Esophagus (tissue), 2 donors: ENCODE measurements around the gene SOX6. TPM values are rescaled to one million over a fixed set of nuclear protein-coding genes. Genes with fewer than 3 reads are reported as not detected.

Experiments used
- H3K27ac ChIP-seq, 2 donors: one replicate each; pipeline ENCODE4 v1.5.1; 2013; ENCODE audit warnings: low read depth in 2 of 2, mild to moderate bottlenecking in 2 of 2, inconsistent platforms in 1 of 2, low read length in 1 of 2, moderate library complexity in 1 of 2
- H3K27me3 ChIP-seq, 2 donors: one replicate each; pipeline ENCODE4 v1.6.1; 2013; ENCODE audit warnings: low read length in 2 of 2, control low read depth in 1 of 2, mild to moderate bottlenecking in 1 of 2; ENCODE audit not compliant: insufficient read depth in 2 of 2, control insufficient read depth in 1 of 2
- H3K36me3 ChIP-seq, 2 donors: one replicate each; pipeline ENCODE4 v1.6.1; 2013; ENCODE audit warnings: low read length in 1 of 2; ENCODE audit not compliant: control insufficient read depth in 2 of 2, insufficient read depth in 2 of 2
- H3K4me1 ChIP-seq, 2 donors: one replicate each; pipeline ENCODE4 v1.6.1; 2013; ENCODE audit warnings: low read length in 1 of 2; ENCODE audit not compliant: control insufficient read depth in 2 of 2, insufficient read depth in 2 of 2
- H3K4me3 ChIP-seq, 2 donors: one replicate each; pipeline ENCODE4 v1.5.1; 2013; ENCODE audit warnings: low read length in 2 of 2, mild to moderate bottlenecking in 2 of 2, low read depth in 1 of 2, moderate library complexity in 1 of 2
- H3K9me3 ChIP-seq, 2 donors: one replicate each; pipeline ENCODE4 v1.6.1; 2013; ENCODE audit warnings: mild to moderate bottlenecking in 2 of 2, low read depth in 1 of 2, low read length in 1 of 2, moderate library complexity in 1 of 2; ENCODE audit not compliant: control insufficient read depth in 2 of 2, insufficient read depth in 1 of 2
- WGBS, 2 donors: extraction: QIAGEN DNeasy Blood & Tissue Kit; methylation state at CpG; one replicate each; pipeline ENCODE4 v1.1.7; 2013; 5-methylcytosine and 5-hydroxymethylcytosine counted together
- polyA plus RNA-seq, 2 donors: library from polyadenylated mRNA; stranded (reverse); fragments of 200-250 nt; gene quantifications; one replicate each; pipeline ENCODE4 v1.2.3, GENCODE V29; 2013
- donor health status: healthy with polysubstance abuse.
- donor health status: Bipolar disorder and iron deficiency.

The SOX6 gene
- polyA plus RNA-seq, 2 donors, result 1.2 to 2.4 TPM

DNA sequence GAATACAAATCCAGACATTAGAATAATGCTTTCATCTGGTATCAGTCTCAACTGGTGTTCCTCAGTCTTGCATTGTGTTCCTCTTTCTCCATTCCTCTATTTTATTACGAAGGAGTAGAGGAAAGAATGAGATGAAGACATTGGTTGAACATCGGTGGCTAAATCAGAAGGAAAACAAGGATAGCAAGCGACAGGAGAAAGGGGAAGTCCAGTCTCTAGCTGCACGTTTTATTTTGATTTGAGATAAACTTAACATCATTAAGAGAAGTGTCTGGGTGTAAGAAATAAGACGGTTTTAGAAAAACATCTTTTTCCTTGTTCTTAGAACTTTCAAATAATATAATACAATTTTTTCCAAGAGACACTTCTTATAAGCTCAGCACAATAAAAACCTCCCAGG, 6.2 kb downstream of the SOX6 start:
- whole genome bisulfite sequencing, 2 donors, result 73 to 74% methylated on average over 5 of the region's 5 CpGs
- Histone ChIP-seq H3K27ac (no peak overlapping the region), H3K36me3 (no peaks in the 10 kb centered on the region), H3K4me1 (no peaks in the 10 kb centered on the region), H3K4me3 (no peak overlapping the region), H3K27me3 (no peaks in the 10 kb centered on the region), H3K9me3 (no peaks in the 10 kb centered on the region)

GRCh38 chr11:16347928-16348685, 8.2 kb downstream of the SOX6 start:
- Histone ChIP-seq H3K4me1 (no peaks in the 10 kb centered on the region), H3K4me3 (no peak overlapping the region), H3K27ac (no peak overlapping the region), H3K36me3 (no peaks in the 10 kb centered on the region), H3K27me3 (no peaks in the 10 kb centered on the region), H3K9me3 (no peaks in the 10 kb centered on the region)

GRCh38 chr11:16346975-16347374, 9.4 kb downstream of the SOX6 start:
- Histone ChIP-seq H3K4me3 (no peak overlapping the region), H3K27me3 (no peaks in the 10 kb centered on the region), H3K9me3 (no peaks in the 10 kb centered on the region), H3K27ac (no peak overlapping the region), H3K4me1 (no peaks in the 10 kb centered on the region), H3K36me3 (no peaks in the 10 kb centered on the region)
- WGBS, 2 donors, result 67 to 72% methylated on average over 1 of the region's 1 CpG

DNA sequence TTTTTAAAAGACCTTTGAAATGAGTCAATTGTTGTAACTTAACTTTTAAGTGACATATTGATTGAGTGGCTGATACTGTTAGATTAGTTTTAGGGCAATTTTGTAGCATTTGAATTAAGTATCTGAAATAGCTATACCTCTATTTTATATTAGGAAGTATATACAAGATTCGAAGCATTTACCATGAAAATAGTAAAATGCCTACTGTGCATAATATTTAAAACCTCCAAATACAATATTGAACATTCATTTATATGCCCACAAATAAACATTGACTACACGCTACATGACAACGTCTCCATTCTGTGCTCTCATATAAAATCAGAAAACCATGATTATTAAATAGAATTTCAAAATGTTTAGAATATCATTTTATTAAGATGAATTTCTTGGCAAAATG, 14.5 kb downstream of the SOX6 start:
- Histone ChIP-seq H3K27me3 (no peaks in the 10 kb centered on the region), H3K36me3 (no peaks in the 10 kb centered on the region), H3K4me1 (no peaks in the 10 kb centered on the region), H3K27ac (no peak overlapping the region), H3K4me3 (no peak overlapping the region), H3K9me3 (no peaks in the 10 kb centered on the region)
- WGBS, 2 donors, result 91 to 93% methylated on average over 3 of the region's 3 CpGs

DNA sequence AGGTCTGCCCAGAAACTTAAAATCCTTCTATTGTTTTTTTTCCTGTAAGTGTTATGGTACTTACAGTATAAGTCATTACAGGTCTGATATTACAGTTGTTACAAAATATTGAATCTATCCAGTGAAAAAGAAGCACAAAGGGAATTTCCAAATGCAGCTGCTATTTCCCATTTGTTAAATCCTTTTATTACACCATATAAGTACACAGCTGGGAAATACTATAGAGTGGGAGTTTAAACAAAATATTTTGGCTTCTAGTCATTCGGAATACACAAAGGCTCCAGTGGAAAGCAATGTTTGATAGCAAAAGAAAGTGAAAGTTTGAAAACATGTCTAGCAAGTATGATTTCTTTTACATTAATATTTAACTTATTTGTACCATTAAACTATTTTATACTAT, 18.0 kb downstream of the SOX6 start:
- Histone ChIP-seq H3K36me3 (no peaks in the 10 kb centered on the region), H3K27me3 (no peaks in the 10 kb centered on the region), H3K4me1 (no peaks in the 10 kb centered on the region), H3K27ac (no peak overlapping the region), H3K9me3 (no peaks in the 10 kb centered on the region), H3K4me3 (no peak overlapping the region)
- 37 to 52% methylated on average over 1 of the region's 1 CpG for WGBS, 2 donors

DNA sequence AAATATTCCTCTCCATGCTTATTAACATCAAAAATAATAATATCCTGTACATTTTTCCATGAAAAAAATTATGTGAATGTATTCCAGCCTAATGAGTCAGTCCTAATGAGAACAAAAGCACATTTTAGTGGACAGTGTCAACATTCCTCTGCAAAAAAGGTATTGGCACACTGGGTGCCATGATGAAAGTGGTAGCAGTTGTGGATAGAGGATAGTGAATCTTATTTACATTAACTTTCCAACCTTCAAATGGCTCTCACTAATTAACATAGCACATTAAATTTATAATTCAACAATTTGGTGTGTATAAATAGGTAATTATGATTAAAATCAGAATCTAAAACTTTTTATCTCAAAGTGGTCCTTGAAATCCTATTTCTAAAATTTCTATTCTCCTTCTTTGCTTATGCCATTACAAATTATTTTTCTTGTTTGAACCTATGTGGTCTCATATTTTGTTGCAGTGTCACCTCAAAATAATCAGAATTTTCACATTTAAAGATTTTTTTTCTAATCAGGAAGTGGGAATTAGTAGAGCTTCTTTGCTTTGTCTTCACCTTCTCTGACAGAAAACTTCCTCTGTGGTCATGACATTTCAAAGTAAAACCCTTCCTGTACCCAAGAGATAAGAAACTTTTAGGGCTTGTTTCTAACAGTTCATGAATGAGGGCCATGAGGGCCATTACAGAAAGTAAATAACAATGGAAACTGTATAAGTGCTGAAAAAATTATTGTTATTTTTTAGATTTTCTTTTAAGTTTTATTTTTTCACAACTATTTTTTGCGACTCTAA, 18.7 kb downstream of the SOX6 start:
- no peak overlapping the region for H3K4me3 ChIP-seq
- no peaks in the 10 kb centered on the region for H3K4me1 ChIP-seq
- no peaks in the 10 kb centered on the region for H3K36me3 ChIP-seq
- no peak overlapping the region for H3K27ac ChIP-seq
- WGBS, 2 donors, result 84 to 86% methylated on average over 1 of the region's 1 CpG
- no peaks in the 10 kb centered on the region for H3K9me3 ChIP-seq
- no peaks in the 10 kb centered on the region for H3K27me3 ChIP-seq

GRCh38 chr11:16336721-16337120, 19.6 kb downstream of the SOX6 start:
- Histone ChIP-seq H3K4me1 (no peaks in the 10 kb centered on the region), H3K4me3 (no peak overlapping the region), H3K9me3 (no peaks in the 10 kb centered on the region), H3K36me3 (no peaks in the 10 kb centered on the region), H3K27ac (no peak overlapping the region), H3K27me3 (no peaks in the 10 kb centered on the region)

GRCh38 chr11:16336204-16336603, 20.1 kb downstream of the SOX6 start:
- H3K4me1 ChIP-seq, result no peaks in the 10 kb centered on the region
- H3K4me3 ChIP-seq, result no peak overlapping the region
- H3K9me3 ChIP-seq, result no peaks in the 10 kb centered on the region
- no peaks in the 10 kb centered on the region for H3K36me3 ChIP-seq
- no peaks in the 10 kb centered on the region for H3K27me3 ChIP-seq
- 84 to 86% methylated on average over 6 of the region's 6 CpGs for WGBS, 2 donors
- no peak overlapping the region for H3K27ac ChIP-seq

- H3K36me3 ChIP-seq, result no peaks in the 10 kb centered on the region
- WGBS, 2 donors, result 81 to 88% methylated on average over 1 of the region's 1 CpG
- no peaks in the 10 kb centered on the region for H3K9me3 ChIP-seq
- no peaks in the 10 kb centered on the region for H3K27me3 ChIP-seq
- no peak overlapping the region for H3K4me3 ChIP-seq
- H3K27ac ChIP-seq, result no peak overlapping the region
- H3K4me1 ChIP-seq, result no peaks in the 10 kb centered on the region
These were observed 20.9 kb downstream of the SOX6 start for GRCh38 chr11:16335236-16335962.
